GM10266 (cell line): ENCODE results near the gene CLRN3.

Experiments used
- DNase-seq: peaks from one replicate; pipeline ENCODE4 v3.0.0; 2012; ENCODE audit errors: extremely low spot score
- CTCF ChIP-seq: IDR thresholded peaks from 2 replicates; pipeline ENCODE4 v1.5.1; 2012; ENCODE audit warnings: mild to moderate bottlenecking, low read depth; ENCODE audit not compliant: control insufficient read depth, insufficient read depth; ENCODE audit errors: missing control alignments

Gene CLRN3

GRCh38 chr10:127833804-127834203 is 58.9 kb downstream of the CLRN3 start:
- no peak for DNase-seq
- TF ChIP-seq CTCF: no peak

- TF ChIP-seq CTCF: no peak
- DNase-seq: no peak
Observed at GRCh38 chr10:127832501-127832900, 60.2 kb downstream of the CLRN3 start.

GRCh38 chr10:127830414-127830813 is 62.3 kb downstream of the CLRN3 start:
- DNase-seq: no peak
- TF ChIP-seq CTCF: no peak
